ENCODE data around the gene EEF1A2.

Gene EEF1A2

GRCh38 chr20:63466250-63466825 is 32.5 kb downstream of the EEF1A2 start:
- no peak overlapping the region for H3K4me3 ChIP-seq (ENCODE audit: low read length)
- DNase-seq (ENCODE audit: low read depth), result no peak
- no peak for TF ChIP-seq CTCF (conservative IDR thresholded peaks at IDR 0.05; ENCODE audit: low read length)

- DNase-seq (ENCODE audit: low read depth), result no peak
- TF ChIP-seq CTCF (conservative IDR thresholded peaks at IDR 0.05; ENCODE audit: low read length), result no peak
- no peak overlapping the region for H3K4me3 ChIP-seq (ENCODE audit: low read length)
These were observed 33.3 kb downstream of the EEF1A2 start for GRCh38 chr20:63465380-63466249.

- DNase-seq (ENCODE audit: low read depth), result no peak
- H3K4me3 ChIP-seq (ENCODE audit: low read length), result no peak overlapping the region
- no peak for TF ChIP-seq CTCF (conservative IDR thresholded peaks at IDR 0.05; ENCODE audit: low read length)
These were observed 34.6 kb downstream of the EEF1A2 start for GRCh38 chr20:63464289-63464635.

- DNase-seq (ENCODE audit: low read depth), result no peak
- no peak overlapping the region for H3K4me3 ChIP-seq (ENCODE audit: low read length)
- no peak for TF ChIP-seq CTCF (conservative IDR thresholded peaks at IDR 0.05; ENCODE audit: low read length)
These were observed 35.2 kb downstream of the EEF1A2 start for GRCh38 chr20:63463400-63464288.

- DNase-seq (ENCODE audit: low read depth), result no peak
- no peak overlapping the region for H3K4me3 ChIP-seq (ENCODE audit: low read length)
- TF ChIP-seq CTCF (conservative IDR thresholded peaks at IDR 0.05; ENCODE audit: low read length), result no peak
These were observed 36.6 kb downstream of the EEF1A2 start for GRCh38 chr20:63462244-63462643.

- DNase-seq (ENCODE audit: low read depth), result no peak
- H3K4me3 ChIP-seq (ENCODE audit: low read length), result no peak overlapping the region
- TF ChIP-seq CTCF (conservative IDR thresholded peaks at IDR 0.05; ENCODE audit: low read length), result no peak
These were observed 37.6 kb downstream of the EEF1A2 start for GRCh38 chr20:63461104-63461763.
